ENCODE data around the gene TPCN1.

The TPCN1 gene

DNA sequence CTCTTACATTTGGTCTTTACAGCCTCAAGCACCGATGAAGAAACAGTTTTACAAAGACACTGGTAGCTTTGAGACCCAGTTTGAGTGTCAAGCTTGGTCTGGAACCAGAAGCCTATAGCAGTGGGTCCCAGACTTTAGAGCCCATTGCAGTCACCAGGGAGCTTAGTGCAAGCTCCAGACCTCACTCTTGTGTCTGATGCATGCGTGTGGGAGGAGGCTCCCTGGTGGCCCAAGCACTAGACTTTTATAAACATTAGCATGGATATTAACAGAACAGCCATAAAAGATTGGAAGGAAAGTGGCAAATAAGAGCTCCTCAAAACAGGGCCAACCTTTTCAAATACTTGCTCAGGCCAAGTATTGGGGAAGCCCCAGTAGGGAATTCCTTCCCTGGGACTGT is 68.1 kb downstream of the TPCN1 start:
- DNase-seq = no peak

GRCh38 chr12:113290506-113290905 is 69.2 kb downstream of the TPCN1 start:
- no peak for DNase-seq

GRCh38 chr12:113291586-113291985 is 70.3 kb downstream of the TPCN1 start:
- no peak for DNase-seq

DNA sequence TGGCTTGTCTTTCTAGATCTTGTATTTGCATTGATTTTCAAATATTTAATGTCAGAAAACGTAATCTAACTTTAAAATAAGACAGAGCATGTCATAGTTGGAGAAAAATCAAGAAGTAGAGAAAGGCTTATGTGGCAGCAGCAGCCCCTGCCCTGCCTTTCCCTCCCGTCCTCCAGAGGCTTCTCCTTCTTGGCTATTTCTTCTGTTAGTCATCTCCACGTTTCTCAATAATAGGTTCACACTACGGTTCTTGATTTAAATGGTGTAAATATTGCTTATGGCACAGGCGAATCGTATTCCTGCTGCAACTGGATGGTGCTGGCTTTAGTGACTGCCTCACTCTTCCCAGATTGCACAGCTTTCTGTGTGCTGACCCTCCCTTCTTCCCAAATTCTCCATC is 70.8 kb downstream of the TPCN1 start:
- no peak for DNase-seq

DNA sequence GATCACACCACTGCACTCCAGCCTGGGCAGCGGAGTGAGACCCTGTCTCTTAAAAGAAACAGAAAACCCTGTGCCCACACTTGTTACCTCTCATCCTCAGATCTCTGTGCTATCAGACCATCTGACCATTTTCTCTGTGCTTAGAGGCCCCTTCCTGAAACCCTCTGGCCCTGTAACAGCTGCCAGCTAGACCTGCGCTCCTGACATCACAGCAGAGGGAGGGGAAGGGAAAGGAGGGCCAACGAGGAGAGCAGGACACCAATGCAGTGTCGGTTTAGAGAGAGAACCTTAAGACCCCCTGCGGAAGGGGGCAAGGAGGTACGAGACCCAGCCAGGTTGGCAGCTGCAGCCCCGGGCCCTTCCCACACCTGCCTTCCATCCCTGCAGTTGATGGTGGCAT is 71.3 kb downstream of the TPCN1 start:
- no peak for DNase-seq

- no peak for DNase-seq
These were observed 71.8 kb downstream of the TPCN1 start for GRCh38 chr12:113293100-113293499.

GRCh38 chr12:113295886-113296556 is 74.8 kb downstream of the TPCN1 start:
- no peak for DNase-seq

GRCh38 chr12:113296557-113297213 is 75.4 kb downstream of the TPCN1 start:
- DNase-seq = no peak

GRCh38 chr12:113297214-113297587 is 75.9 kb downstream of the TPCN1 start:
- no peak for DNase-seq

DNA sequence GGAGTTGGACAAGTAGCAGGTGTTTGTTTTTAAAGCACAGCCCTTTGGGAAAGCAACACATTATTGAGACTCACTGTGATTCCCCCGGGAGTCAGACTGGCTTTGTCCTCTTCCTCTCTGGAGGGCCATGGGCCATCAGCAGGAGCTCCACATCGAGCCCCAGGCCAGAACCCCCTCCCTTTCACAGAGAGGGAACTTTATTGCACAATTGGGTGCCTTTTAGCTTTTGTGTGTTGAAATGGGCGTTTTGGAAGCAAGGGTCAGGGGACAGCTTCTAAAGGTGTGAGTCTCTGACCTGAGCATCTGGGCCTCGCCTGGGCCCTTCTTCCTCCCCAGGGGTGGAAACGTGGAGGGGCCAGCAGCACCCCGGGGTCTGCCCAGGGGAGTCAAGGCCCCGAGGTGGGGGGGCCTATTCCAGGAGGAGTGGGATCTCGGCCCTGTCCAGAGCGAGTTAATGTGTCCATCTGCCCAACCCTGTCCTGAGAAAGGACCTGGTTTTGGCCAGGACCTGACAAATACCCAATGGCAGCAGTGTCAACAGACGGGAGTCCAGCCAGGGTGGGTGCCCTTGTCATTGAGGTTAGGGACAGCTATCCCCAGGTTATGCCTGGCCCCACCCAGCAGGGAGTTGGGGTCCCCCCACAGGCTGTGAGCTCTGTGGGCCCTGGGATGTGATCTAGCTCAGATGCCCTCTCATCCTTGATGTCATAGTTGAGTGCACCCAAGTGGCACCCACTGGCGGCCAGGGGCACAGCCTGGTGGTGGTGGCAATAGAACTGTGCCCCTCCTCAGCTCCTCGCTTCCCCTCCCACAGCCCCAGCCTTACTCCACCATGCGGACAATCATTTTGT is 76.6 kb downstream of the TPCN1 start:
- no peak for DNase-seq

DNA sequence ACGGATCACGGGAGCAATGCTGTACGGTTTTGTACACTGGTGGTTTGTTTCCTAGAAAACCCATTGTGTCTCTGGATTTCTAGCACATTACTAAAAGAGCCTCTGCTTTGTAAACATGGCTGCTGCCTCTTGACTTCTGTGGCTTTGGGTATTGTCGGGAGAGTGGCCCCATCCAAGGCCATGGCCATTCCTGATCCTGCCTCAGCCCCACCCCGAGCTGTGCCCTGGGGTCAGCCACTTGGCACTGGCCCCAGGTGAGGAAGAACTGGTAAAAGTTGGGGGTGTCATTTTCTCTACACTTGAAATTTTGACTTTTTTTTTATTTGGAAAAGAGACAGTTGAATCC is 77.2 kb downstream of the TPCN1 start:
- no peak for DNase-seq

DNA sequence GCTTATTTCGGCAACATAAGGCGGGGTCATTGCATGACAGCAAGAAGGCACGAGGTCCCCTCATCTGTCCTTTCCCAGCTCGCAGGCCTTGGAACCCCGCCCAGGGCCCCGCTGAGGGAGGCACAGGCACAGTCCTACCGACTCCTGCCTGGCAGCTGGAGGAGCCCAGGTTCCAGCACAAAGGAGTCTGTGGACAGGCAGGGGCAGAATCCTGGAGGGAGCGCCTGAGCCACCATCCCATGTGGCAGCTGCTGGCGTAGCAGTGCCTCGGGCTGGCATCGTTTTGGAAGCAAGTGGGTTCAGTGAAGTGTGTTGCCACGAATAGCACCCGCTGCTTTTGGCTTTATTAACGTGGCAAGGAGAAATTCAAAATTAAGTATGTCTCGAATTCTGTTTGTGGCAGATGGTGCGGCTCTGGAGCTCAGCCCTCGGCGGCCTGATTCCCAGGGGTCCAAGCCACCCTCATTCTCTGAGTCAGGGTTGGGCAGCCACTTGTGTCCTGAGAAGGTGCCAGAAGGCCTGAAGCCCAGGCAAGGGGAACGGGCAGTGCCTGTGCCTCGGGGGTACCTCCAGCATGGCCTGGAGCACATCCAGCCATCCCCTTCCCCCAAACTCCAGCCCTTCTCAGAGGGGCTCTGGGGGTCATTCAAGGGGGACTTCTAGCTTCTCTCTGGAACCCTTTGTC is 77.7 kb downstream of the TPCN1 start:
- no peak for DNase-seq

DNA sequence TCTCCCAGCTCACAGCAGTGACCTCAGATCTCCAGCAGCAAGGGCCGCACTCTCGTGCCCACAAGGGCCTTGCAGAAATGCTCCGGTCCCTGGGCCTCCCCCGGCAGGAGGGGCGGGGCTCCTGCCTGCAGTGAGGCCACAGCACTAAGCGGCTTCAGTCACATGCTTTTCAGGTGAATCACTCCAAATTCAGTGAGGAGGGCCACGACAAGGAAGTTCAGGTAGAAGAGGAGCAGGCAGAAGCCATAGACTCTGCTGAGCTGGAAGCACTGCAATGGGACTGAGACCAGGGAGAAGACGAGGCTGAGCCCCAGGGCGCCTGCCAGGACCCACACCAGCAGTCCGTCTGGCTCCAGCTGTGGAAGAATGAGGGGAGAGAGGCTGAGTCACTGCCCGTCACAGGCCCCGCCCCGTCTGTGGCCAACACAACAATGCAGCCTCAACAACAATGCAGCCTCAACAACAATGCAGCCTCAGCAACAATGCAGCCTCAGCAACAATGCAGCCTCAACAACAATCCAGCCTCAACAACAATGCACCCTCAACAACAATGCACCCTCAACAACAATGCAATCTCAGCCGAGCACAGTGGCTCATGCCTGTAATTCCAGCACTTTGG is 78.5 kb downstream of the TPCN1 start:
- DNase-seq = no peak

- no peak for DNase-seq
These were observed 80.5 kb downstream of the TPCN1 start for GRCh38 chr12:113301811-113302210.

- no peak for DNase-seq
These were observed 81.2 kb downstream of the TPCN1 start for GRCh38 chr12:113302466-113302865.

- DNase-seq = no peak
These were observed 81.8 kb downstream of the TPCN1 start for GRCh38 chr12:113302886-113303640.

GRCh38 chr12:113305281-113305856 is 84.1 kb downstream of the TPCN1 start:
- no peak for DNase-seq

GRCh38 chr12:113306382-113306781 is 85.1 kb downstream of the TPCN1 start:
- DNase-seq = no peak

DNA sequence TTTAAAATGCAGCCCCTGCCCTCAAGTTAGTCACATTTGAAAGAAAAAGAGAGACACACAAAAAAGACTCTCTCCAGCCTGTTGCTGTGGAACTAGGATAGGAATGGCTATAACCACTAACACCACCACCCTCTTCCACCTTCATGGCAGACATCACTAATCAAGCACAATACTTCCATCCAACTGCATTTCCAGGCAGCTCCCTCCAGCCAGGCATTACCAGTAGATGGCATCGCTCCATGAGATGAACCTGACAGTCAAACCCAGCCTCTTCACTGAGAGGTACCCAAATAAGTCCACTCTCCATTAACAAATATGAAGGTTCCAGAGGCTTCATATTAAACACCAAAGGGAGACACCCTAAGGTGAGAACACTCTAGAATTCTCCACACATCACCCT is 89.2 kb downstream of the TPCN1 start:
- DNase-seq = no peak

DNA sequence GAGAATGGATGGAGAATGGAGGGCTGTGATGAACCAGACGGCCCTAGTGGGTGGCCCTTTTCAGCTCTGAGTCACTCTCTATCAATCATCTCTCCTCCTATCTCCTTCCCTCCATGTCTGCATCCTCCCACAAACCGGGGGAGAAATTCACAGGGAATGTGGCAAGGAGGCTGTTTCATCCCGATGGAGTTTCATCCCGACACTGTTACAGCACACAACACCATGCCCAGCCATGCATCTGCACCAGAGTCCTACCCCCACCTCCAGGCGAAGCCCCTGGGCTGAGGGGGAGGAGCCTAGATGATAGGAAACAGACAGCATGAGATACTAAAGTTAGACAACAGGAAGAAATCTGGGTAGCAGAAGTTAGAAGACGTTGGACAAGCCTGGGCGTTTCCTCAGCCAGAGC is 92.9 kb downstream of the TPCN1 start:
- DNase-seq = no peak

DNA sequence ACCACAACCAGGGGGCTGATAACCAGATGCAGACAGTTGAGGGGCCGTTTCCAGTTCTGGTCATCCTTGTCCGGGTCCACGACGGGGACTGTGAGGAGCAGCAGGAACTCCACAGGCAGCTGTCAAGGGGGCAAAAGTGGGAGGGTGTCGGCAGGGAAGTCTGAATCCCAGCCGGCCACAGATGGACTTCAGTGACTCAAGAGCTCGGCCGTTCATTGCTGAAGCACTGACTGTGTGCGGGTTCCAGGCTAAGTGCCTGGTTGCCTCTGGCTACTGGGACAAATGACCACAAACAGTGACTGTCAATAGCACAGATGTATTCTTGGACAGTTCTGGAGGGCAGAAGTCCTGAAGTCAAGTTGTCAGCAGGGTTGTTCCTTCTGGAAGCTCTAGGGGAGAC is 94.1 kb downstream of the TPCN1 start:
- DNase-seq = no peak

DNA sequence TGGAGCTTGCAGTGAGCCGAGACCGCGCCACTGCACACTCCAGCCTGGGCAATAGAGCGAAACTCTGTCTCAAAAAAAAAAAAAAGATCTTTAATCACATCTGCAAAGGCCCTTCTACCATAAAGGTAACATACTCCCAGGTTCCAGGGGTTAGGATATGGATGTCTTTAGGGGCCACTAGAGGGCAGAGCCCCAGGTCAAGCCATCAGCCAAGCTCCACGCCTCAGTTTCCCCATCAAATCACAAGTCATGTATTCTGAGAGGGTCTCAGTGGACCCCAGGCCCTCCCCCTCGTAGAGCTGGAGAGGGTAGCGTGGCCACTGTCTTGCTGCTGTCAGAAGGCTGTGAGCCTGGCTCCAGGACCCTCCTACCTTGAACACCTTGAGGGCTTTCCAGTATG is 94.9 kb downstream of the TPCN1 start:
- DNase-seq = no peak
